ENCODE data around the gene PKIG. TPM values are rescaled to one million over a fixed set of nuclear protein-coding genes. Genes with fewer than 3 reads are reported as not detected.
"Not testable (repeated sequence)": the region's sequence is repeated elsewhere in the genome, so short reads cannot be mapped to it uniquely, and the experiment has no call there.

Gene PKIG
- total RNA-seq, 1 experiment from 2014 or later: 41.9 TPM

- TF ChIP-seq EZH2 (IDR thresholded peaks at IDR 0.05; ENCODE audit: low read depth): no peak
- TF ChIP-seq, protein P1, sequence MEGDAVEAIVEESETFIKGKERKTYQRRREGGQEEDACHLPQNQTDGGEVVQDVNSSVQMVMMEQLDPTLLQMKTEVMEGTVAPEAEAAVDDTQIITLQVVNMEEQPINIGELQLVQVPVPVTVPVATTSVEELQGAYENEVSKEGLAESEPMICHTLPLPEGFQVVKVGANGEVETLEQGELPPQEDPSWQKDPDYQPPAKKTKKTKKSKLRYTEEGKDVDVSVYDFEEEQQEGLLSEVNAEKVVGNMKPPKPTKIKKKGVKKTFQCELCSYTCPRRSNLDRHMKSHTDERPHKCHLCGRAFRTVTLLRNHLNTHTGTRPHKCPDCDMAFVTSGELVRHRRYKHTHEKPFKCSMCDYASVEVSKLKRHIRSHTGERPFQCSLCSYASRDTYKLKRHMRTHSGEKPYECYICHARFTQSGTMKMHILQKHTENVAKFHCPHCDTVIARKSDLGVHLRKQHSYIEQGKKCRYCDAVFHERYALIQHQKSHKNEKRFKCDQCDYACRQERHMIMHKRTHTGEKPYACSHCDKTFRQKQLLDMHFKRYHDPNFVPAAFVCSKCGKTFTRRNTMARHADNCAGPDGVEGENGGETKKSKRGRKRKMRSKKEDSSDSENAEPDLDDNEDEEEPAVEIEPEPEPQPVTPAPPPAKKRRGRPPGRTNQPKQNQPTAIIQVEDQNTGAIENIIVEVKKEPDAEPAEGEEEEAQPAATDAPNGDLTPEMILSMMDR (conservative IDR thresholded peaks at IDR 0.05): no peak
- no peaks in the 10 kb centered on the region for H3F3A ChIP-seq (ENCODE audit: insufficient read depth, low read depth)
- no peaks in the 10 kb centered on the region for H3K36me3 ChIP-seq (ENCODE audit: low read depth)
- no peak overlapping the region for H3K4me2 ChIP-seq
- H3K4me3 ChIP-seq: no peak overlapping the region
- ChIA-PET POLR2A (ENCODE audit: unreplicated experiment) (no interaction called here), CTCF (no interaction called here)
- H3K9me3 ChIP-seq (ENCODE audit: insufficient read depth, low read depth): no peaks in the 10 kb centered on the region
- H4K20me1 ChIP-seq (ENCODE audit: insufficient read depth): 0 out of 2 replicates have a peak, but pooled peaks cover 3% of the 10 kb centered on the region
- H3K9me2 ChIP-seq (ENCODE audit: insufficient read depth): no peaks in the 10 kb centered on the region
- H3K27ac ChIP-seq: no peak overlapping the region
- H3K79me2 ChIP-seq (ENCODE audit: low read depth): no peaks in the 10 kb centered on the region
- H3K27me3 ChIP-seq (ENCODE audit: insufficient read depth, low read depth): no peaks in the 10 kb centered on the region
- H2AFZ ChIP-seq: no peak overlapping the region
- DNase-seq: no peak
- no TSS peak for BruUV-seq (replicated peaks)
- intact Hi-C loops (cut with micrococcal nuclease; ENCODE audit: unreplicated experiment): no loop called here
- no peaks in the 10 kb centered on the region for H3K4me1 ChIP-seq (replicated peaks; ENCODE audit: insufficient read depth)
Measured at GRCh38 chr20:44559302-44559701, 23.1 kb upstream of the PKIG start.

- Histone ChIP-seq H3K4me2 (no peak overlapping the region), H4K20me1 (ENCODE audit: insufficient read depth) (0 out of 2 replicates have a peak, but pooled peaks cover 3% of the 10 kb centered on the region), H2AFZ (no peak overlapping the region), H3K4me3 (no peak overlapping the region), H3K4me1 (replicated peaks; ENCODE audit: insufficient read depth) (no peaks in the 10 kb centered on the region), H3K9me3 (ENCODE audit: insufficient read depth, low read depth) (no peaks in the 10 kb centered on the region), H3K27ac (no peak overlapping the region), H3K9me2 (ENCODE audit: insufficient read depth) (no peaks in the 10 kb centered on the region), H3F3A (ENCODE audit: insufficient read depth, low read depth) (no peaks in the 10 kb centered on the region), H3K79me2 (ENCODE audit: low read depth) (no peaks in the 10 kb centered on the region), H3K27me3 (ENCODE audit: insufficient read depth, low read depth) (no peaks in the 10 kb centered on the region), H3K36me3 (ENCODE audit: low read depth) (no peaks in the 10 kb centered on the region)
- DNase-seq: no peak
- no peak for TF ChIP-seq EZH2 (IDR thresholded peaks at IDR 0.05; ENCODE audit: low read depth)
- TF ChIP-seq, protein P1 (conservative IDR thresholded peaks at IDR 0.05): no peak
- ChIA-PET POLR2A (ENCODE audit: unreplicated experiment) (interaction anchor here (0.7 kb wide), 1 partner anchor 26 kb away, joined by 4 read pairs; no protein-coding TSS in a partner anchor), CTCF (no interaction called here)
- intact Hi-C loops (cut with micrococcal nuclease; ENCODE audit: unreplicated experiment): no loop called here
- no TSS peak for BruUV-seq (replicated peaks)
Measured at GRCh38 chr20:44560229-44560628, 22.1 kb upstream of the PKIG start.

- H4K20me1 ChIP-seq (ENCODE audit: insufficient read depth); H2AFZ ChIP-seq; H3F3A ChIP-seq (ENCODE audit: insufficient read depth, low read depth); CTCF ChIA-PET; H3K36me3 ChIP-seq (ENCODE audit: low read depth); POLR2A ChIA-PET (ENCODE audit: unreplicated experiment); H3K9me3 ChIP-seq (ENCODE audit: insufficient read depth, low read depth); H3K4me3 ChIP-seq; H3K4me1 ChIP-seq (replicated peaks; ENCODE audit: insufficient read depth); DNase-seq; H3K27me3 ChIP-seq (ENCODE audit: insufficient read depth, low read depth); H3K9me2 ChIP-seq (ENCODE audit: insufficient read depth); H3K79me2 ChIP-seq (ENCODE audit: low read depth); BruUV-seq (replicated peaks); intact Hi-C loops (cut with micrococcal nuclease; ENCODE audit: unreplicated experiment); H3K27ac ChIP-seq; H3K4me2 ChIP-seq: not testable (repeated sequence)
Measured at GRCh38 chr20:44560818-44561217, 21.6 kb upstream of the PKIG start.

DNA sequence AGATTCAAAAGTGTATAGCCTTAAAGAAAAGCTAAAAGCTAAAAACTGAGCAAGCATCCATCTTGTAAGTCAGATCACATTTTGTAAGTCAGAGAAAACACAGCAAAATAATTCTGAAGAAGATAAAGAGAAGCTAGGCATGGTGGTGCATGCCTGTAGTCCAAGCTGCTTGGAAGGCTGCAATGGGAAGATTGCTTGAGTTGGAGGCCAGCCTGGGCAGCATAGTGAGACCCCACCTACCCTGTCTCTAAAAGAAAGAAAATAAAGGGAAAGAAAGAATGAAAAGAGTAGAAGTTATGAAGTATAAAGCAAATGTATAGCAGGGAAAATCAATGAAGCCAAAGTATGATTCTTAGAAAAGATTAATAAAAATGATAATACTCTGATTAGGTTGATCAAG is 20.5 kb upstream of the PKIG start:
- H4K20me1 ChIP-seq (ENCODE audit: insufficient read depth): 0 out of 2 replicates have a peak, but pooled peaks cover 3% of the 10 kb centered on the region
- H3K9me2 ChIP-seq (ENCODE audit: insufficient read depth): no peaks in the 10 kb centered on the region
- no peak for DNase-seq
- H3K9me3 ChIP-seq (ENCODE audit: insufficient read depth, low read depth): no peaks in the 10 kb centered on the region
- no peak overlapping the region for H3K27ac ChIP-seq
- no peaks in the 10 kb centered on the region for H3K36me3 ChIP-seq (ENCODE audit: low read depth)
- CTCF ChIA-PET: interaction anchor here (0.6 kb wide), 1 partner anchor 117 kb away, joined by 6 read pairs; no protein-coding TSS in a partner anchor
- H3K79me2 ChIP-seq (ENCODE audit: low read depth): no peaks in the 10 kb centered on the region
- TF ChIP-seq, protein P1 (conservative IDR thresholded peaks at IDR 0.05): no peak
- no peak for TF ChIP-seq EZH2 (IDR thresholded peaks at IDR 0.05; ENCODE audit: low read depth)
- peaks cover 4% of the 10 kb centered on the region; the same call in 1 of the 2 replicates for H3F3A ChIP-seq (ENCODE audit: insufficient read depth, low read depth)
- intact Hi-C loops (cut with micrococcal nuclease; ENCODE audit: unreplicated experiment): no loop called here
- BruUV-seq (replicated peaks): no TSS peak
- peaks cover 4% of the 10 kb centered on the region; the same call in 1 of the 2 replicates for H3K4me1 ChIP-seq (replicated peaks; ENCODE audit: insufficient read depth)
- H3K4me3 ChIP-seq: no peak overlapping the region
- no peak overlapping the region for H2AFZ ChIP-seq
- POLR2A ChIA-PET (ENCODE audit: unreplicated experiment): interaction anchor here (0.6 kb wide), 1 partner anchor 780 kb away, joined by 4 read pairs; no protein-coding TSS in a partner anchor
- no peak overlapping the region for H3K4me2 ChIP-seq
- no peaks in the 10 kb centered on the region for H3K27me3 ChIP-seq (ENCODE audit: insufficient read depth, low read depth)
